ENCODE data around the gene TARP.

The TARP gene

DNA sequence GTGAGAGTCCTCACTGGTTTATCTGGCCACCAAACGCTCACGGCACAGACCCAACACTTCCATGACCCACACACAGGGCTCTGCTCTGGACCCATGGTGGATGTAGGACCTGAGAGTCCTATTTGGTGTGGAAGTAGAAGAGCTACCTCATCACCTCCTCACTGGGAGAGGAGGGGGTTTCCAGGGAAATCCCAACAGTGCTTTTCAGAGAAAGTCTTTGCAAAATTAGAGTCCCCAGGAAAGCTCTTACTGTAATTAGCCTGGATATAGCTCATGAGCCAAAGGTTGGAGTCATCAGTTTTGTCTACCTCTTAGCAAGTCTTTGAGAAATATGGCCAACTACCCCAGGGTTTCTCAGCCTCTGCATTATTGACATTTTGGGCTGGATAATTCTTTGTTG lies 34.7 kb upstream of the TARP start:
- TF ChIP-seq POLR2A (IDR thresholded peaks at IDR 0.05) = no peak
- TF ChIP-seq, protein P1, sequence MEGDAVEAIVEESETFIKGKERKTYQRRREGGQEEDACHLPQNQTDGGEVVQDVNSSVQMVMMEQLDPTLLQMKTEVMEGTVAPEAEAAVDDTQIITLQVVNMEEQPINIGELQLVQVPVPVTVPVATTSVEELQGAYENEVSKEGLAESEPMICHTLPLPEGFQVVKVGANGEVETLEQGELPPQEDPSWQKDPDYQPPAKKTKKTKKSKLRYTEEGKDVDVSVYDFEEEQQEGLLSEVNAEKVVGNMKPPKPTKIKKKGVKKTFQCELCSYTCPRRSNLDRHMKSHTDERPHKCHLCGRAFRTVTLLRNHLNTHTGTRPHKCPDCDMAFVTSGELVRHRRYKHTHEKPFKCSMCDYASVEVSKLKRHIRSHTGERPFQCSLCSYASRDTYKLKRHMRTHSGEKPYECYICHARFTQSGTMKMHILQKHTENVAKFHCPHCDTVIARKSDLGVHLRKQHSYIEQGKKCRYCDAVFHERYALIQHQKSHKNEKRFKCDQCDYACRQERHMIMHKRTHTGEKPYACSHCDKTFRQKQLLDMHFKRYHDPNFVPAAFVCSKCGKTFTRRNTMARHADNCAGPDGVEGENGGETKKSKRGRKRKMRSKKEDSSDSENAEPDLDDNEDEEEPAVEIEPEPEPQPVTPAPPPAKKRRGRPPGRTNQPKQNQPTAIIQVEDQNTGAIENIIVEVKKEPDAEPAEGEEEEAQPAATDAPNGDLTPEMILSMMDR (IDR thresholded peaks at IDR 0.05) = no peak
- H3K4me3 ChIP-seq = no peak overlapping the region
- H3K4me1 ChIP-seq = peaks cover 0 to 44% (median 8%) of the 10 kb centered on the region in 12 donors
- no peak for ATAC-seq
- DNase-seq = no peak
- H3K9me3 ChIP-seq = peaks cover 0 to 3% (median 0%) of the 10 kb centered on the region in 12 donors
- H3K36me3 ChIP-seq = no peaks in the 10 kb centered on the region
- intact Hi-C loops (cut with DNase I) = no loop called here
- 96 to 97% (median 97%) methylated on average over 2 of the region's 2 CpGs for WGBS, 4 donors
- peak overlapping the region in 1 of 12 donors; percentile 82 for H3K27ac ChIP-seq
- no peaks in the 10 kb centered on the region for H3K27me3 ChIP-seq

DNA sequence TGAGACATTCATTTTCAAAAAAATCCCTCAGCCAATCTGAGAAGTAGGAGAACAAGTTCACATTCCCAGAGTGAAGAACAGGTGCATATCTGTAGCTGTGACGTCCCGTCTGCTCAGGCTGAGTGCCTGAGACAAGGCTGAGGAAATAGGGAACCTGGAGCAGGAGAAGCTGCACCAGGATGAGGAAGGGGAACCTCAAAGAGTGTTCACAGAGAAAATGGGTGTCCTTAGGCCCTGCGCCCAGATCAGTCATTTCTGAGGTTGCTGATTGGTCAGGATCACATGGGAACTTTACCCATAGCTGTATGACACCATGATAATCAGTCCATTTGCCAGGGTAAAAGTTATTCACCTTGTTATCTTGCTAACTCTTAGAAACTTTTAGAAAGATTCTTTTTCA lies 34.2 kb upstream of the TARP start:
- WGBS, 4 donors = 82 to 90% (median 89%) methylated on average over 3 of the region's 3 CpGs
- ATAC-seq = no peak
- Histone ChIP-seq H3K27me3 (no peaks in the 10 kb centered on the region), H3K4me3 (no peak overlapping the region), H3K27ac (peak overlapping the region in 1 of 12 donors; percentile 82), H3K9me3 (peaks cover 0 to 3% (median 0%) of the 10 kb centered on the region in 12 donors), H3K4me1 (peaks cover 0 to 39% (median 7%) of the 10 kb centered on the region in 12 donors), H3K36me3 (no peaks in the 10 kb centered on the region)
- no peak for DNase-seq
- TF ChIP-seq, protein P1 (IDR thresholded peaks at IDR 0.05) = no peak
- no peak for TF ChIP-seq POLR2A (IDR thresholded peaks at IDR 0.05)
- intact Hi-C loops (cut with DNase I) = no loop called here

DNA sequence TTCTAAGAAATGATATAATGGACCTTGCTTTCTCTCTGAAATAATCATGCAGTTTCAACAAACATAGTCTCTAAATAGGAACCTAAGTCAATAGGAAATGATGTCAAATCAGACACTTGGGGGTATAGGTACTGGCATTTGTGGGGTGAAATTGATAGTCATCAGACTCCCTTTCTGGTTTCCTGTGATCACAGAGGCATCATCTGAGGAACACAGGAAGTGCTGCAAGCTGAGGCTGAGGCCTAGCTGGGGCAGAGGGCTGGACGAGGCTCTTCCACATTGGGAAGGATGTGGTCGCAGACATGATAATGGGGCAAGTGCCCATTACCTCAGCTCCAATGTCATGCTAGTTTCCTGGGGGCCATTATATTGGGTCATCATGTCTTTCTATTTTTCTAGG lies 33.5 kb upstream of the TARP start:
- no peaks in the 10 kb centered on the region for H3K36me3 ChIP-seq
- H3K4me1 ChIP-seq = peaks cover 0 to 32% (median 6%) of the 10 kb centered on the region in 12 donors
- H3K9me3 ChIP-seq = peaks cover 0 to 3% (median 0%) of the 10 kb centered on the region in 12 donors
- no peaks in the 10 kb centered on the region for H3K27me3 ChIP-seq
- H3K4me3 ChIP-seq = no peak overlapping the region
- ATAC-seq = no peak
- 91 to 97% (median 93%) methylated on average over 2 of the region's 2 CpGs for WGBS, 4 donors
- intact Hi-C loops (cut with DNase I) = no loop called here
- DNase-seq = no peak
- TF ChIP-seq, protein P1 (IDR thresholded peaks at IDR 0.05) = no peak
- TF ChIP-seq POLR2A (IDR thresholded peaks at IDR 0.05) = no peak
- peak overlapping the region in 1 of 12 donors; percentile 69 for H3K27ac ChIP-seq

DNA sequence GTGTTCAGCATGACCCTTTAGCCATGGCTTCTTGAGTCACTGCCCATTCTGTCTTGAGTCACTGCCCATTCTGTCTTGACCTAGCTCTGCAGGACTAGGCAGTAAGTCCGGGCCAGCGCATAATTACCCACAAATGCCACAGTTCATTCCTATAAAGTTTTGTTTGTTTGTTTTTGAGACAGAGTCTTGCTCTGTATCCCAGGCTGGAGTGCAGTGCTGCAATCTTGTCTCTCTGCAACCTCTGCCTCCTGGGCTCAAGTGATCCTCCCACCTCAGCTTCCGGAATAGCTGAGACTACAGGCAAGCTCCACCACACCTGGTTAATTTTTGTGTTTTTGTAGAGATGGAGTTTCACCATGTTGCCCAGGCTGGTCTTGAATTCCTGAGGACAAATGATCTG lies 32.7 kb upstream of the TARP start:
- no peak for DNase-seq
- WGBS, 4 donors = 78 to 96% (median 94%) methylated on average over 2 to 3 of the region's 3 CpGs
- no peak for ATAC-seq
- Histone ChIP-seq H3K9me3 (peaks cover 0 to 3% (median 0%) of the 10 kb centered on the region in 12 donors), H3K36me3 (no peaks in the 10 kb centered on the region), H3K4me1 (peaks cover 0 to 26% (median 6%) of the 10 kb centered on the region in 12 donors), H3K27me3 (no peaks in the 10 kb centered on the region), H3K4me3 (no peak overlapping the region), H3K27ac (peak overlapping the region in 1 of 12 donors; percentile 69)
- no peak for TF ChIP-seq POLR2A (IDR thresholded peaks at IDR 0.05)
- TF ChIP-seq, protein P1 (IDR thresholded peaks at IDR 0.05) = no peak
- intact Hi-C loops (cut with DNase I) = no loop called here
